ENCODE measurements around the gene KDM1A.
A peak's percentile ranks its signal among the peaks of the same experiment; 100 is the strongest.
"Not testable (repeated sequence)": the region's sequence is repeated elsewhere in the genome, so short reads cannot be mapped to it uniquely, and the experiment has no call there.

The KDM1A gene

DNA sequence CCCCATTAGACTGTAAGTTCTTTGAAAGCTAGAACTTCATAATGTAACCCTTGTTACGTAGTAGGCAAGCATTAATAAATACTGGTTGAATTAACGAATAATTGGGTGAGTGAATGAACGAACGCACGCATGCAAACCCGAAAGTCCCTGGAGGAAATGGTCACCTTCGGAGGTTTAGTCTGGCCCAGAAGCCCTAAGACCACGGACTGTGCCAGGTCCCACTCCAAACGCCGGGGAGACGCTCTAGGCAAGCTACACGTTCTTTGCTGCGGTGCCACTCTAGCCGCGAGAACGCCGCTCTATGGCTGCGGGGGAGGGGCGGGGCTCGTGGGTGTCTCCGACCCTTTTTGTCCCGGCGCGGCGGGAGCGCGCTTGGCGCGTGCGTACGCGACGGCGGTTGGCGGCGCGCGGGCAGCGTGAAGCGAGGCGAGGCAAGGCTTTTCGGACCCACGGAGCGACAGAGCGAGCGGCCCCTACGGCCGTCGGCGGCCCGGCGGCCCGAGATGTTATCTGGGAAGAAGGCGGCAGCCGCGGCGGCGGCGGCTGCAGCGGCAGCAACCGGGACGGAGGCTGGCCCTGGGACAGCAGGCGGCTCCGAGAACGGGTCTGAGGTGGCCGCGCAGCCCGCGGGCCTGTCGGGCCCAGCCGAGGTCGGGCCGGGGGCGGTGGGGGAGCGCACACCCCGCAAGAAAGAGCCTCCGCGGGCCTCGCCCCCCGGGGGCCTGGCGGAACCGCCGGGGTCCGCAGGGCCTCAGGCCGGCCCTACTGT is at the start of gene KDM1A:
Gene KDM1A (plus strand): TSS at position 375 of the 769 bp plus-strand sequence. CDS start 129 bp downstream, at position 504.
- peak; percentile 90 for DNase-seq

- DNase-seq: no peak
These were observed 49.2 kb upstream of the KDM1A start for GRCh38 chr1:22970096-22970495.

DNA sequence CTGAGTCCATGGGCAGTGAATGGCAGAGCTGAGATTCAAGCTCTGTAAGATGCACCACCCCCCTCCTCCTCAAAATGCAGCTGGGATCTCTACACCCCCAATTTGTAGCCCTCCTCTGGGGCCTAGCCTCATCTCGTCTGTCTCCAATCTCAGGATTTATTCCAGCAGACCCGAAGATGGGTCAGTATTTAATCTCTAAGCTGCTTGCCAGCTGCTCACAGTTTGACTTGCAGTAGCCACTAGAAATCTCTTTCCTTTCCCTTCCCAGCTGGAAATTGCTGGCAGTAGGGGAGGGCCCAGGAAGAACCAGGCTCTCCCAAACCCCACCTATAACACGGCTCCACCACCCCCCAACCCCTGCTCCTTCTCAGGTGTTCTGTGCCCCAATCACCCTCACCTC is 48.1 kb upstream of the KDM1A start:
- no peak for DNase-seq

DNA sequence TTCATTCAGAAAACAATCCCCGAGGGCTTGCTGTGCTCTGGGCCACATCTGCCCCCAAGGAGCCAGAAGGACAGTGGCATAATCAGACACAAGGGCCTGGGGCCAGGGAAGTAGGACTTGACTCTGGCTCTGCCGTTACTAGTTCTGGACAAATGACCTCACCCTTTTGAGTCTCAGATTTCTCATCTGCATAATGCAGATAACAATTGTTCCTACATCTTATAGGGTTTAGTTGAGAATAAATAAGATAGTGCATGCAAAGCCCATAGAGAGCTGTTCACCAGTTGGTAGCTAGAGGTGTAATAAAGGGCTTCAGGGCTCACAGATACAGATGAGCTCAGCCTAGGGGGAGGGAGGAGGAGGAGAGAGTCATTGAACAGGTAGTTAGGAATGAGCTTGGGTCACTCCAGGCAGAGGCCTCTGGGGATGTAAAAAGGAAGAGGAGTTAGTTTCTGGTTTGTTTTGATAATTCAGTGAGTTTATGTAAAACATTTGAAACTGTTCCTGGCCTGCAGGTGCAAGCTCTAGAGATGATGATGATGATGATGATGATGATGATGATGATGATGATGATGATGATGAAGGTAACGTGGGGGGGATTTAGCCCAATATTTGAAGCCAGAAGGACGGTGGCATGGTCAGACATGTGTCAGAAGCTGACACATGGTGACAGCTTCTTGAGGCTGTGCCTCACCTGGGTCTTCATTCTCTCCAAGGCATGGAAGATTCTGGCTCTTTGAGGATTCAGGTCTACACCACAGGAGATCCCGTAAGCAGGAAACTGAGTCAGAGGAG is 47.5 kb upstream of the KDM1A start:
- DNase-seq: no peak

DNA sequence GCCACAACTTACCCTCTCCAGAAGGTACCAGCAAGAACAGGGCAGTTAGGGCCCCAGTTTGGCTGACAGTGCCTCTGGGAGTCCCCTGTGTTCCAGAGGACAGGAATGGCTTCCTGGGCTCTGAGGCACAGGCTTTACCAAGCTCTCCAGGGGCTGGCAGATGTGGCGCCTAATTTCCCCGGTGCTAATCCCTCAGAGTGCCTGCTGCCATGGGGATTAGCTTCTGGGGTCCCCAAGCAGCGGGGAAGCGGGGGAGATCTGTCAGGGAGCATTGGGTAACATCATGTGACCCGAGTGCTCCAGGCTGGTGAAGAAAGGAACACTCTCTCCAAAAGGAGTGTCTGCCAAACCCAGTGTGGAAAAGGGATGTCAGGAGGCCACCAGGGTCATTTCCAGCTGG is 46.5 kb upstream of the KDM1A start, which contains the start of gene LACTBL1:
Gene LACTBL1 (minus strand): TSS at position 107 of the 400 bp plus-strand sequence. CDS start 550 bp downstream, outside the sequence.
- no peak for DNase-seq

GRCh38 chr1:22975694-22976093 is 43.6 kb upstream of the KDM1A start:
- no peak for DNase-seq

DNA sequence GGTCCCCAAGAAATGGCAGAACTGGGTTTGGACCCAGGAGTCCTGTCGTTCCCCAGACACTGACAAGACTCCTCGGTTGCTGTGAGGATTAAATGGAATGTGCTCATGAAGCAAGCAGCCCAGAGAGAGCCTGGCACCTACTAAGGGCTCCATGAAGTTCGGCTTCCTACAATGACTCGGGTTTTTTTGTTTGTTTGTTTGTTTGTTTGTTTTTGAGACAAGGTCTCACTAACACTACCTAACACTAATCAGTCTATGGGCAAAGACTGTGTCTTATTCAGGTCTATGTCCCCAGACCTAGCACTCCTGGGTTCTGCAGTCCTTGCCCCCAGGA is 43.2 kb upstream of the KDM1A start:
- DNase-seq: no peak

- DNase-seq: peak; percentile 49
These were observed 42.6 kb upstream of the KDM1A start for GRCh38 chr1:22976461-22977243.

- no peak for DNase-seq
These were observed 41.0 kb upstream of the KDM1A start for GRCh38 chr1:22978299-22978698.

- DNase-seq: not testable (repeated sequence)
These were observed 38.8 kb upstream of the KDM1A start for GRCh38 chr1:22980471-22980790.

GRCh38 chr1:22983944-22984343 is 35.3 kb upstream of the KDM1A start:
- no peak for DNase-seq

DNA sequence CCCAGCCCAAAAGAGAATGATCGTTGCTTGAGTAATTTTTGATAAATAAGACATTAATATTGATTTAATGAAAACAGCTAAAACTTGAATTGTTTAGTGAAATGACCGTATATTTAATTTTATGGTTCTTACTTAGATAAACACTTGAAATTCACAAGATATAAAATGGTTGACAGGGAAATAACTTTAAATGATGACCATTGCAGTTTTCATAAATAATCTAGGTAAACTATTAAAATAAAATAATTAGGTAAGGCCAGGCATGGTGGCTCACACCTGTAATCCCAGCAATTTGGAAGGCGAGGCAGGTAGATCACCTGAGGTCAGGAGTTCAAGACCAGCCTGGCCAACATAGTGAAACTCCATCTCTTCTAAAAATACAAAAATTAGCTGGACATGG is 26.9 kb upstream of the KDM1A start:
- DNase-seq: not testable (repeated sequence)

- DNase-seq: not testable (repeated sequence)
These were observed 26.0 kb upstream of the KDM1A start for GRCh38 chr1:22993220-22993795.

- DNase-seq: no peak
These were observed 23.5 kb upstream of the KDM1A start for GRCh38 chr1:22995774-22996173.

DNA sequence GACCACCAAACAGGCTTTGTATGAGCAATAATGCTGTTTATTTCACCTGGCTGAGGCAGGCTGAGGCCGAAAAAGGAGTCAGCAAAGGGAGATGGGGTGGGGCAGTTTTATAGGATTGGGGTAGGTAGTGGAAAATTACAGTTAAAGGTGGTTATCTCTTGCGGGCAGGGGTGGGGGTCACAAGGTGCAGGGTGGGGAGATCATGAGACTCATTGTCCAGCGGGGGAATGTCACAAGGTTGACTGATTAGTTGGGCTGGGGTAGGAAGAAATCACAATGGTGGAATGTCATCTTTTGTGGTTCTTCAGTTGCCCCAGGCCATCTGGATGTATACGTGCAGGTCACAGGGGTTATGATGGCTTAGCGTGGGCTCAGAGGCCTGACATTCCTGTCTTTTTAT is 21.7 kb upstream of the KDM1A start:
- DNase-seq: not testable (repeated sequence)

GRCh38 chr1:23000133-23000532 is 19.1 kb upstream of the KDM1A start:
- not testable (repeated sequence) for DNase-seq

- not testable (repeated sequence) for DNase-seq
These were observed 17.1 kb upstream of the KDM1A start for GRCh38 chr1:23002218-23002617.

- no peak for DNase-seq
These were observed 15.2 kb upstream of the KDM1A start for GRCh38 chr1:23004112-23004511.

DNA sequence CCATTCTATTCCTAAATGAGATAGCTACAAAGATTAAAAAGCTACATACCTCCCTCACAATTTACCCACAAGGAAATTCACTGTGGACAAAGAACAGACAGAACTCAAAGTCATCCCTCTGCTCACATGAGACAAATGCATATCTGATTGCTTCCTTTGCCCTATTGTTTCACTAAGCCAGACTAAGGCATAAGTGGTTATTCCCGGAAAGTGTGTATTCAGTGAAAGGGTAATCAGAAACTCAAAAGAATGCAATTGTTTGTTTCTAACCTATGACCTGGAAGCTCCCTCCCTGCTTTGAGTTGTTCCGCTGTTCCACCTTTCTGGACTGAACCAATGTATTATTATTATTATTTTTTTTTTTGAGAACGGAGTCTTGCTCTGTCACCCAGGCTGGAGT is 14.5 kb upstream of the KDM1A start:
- not testable (repeated sequence) for DNase-seq

- no peak for DNase-seq
These were observed 12.2 kb upstream of the KDM1A start for GRCh38 chr1:23007106-23007505.

GRCh38 chr1:23008901-23009300 is 10.4 kb upstream of the KDM1A start:
- no peak for DNase-seq

DNA sequence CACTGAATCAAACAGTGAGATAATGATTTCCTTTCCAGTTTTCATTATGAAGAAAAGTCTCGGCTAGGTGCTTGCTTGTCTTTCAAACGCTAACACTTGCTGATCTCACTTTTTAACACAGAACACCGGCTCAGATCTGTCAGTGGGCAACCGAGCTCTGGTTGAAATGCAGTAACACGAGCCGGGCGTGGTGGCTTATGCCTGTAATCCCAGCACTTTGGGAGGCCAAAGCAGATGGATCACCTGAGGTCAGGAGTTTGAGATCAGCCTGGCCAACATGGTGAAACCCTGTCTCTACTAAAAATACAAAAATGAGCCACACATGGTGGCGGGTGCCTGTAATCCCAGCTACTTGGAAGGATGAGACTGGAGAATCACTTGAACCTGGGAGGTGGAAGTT is 9.2 kb upstream of the KDM1A start:
- DNase-seq: not testable (repeated sequence)

- peak; percentile 60 for DNase-seq
These were observed 5.6 kb upstream of the KDM1A start for GRCh38 chr1:23013657-23014056.

Data from NCI-H1436 treated with DMSO at 0.1 percent for 48 hours (cell line).